SK-N-DZ (cell line): ENCODE data around the gene DAGLA.
A peak's percentile ranks its signal among the peaks of the same experiment; 100 is the strongest.

Experiments used
- DNase-seq: peaks from one replicate; pipeline ENCODE4 v3.0.0-alpha.2; 2015; ENCODE audit warnings: low spot score

DAGLA gene

GRCh38 chr11:61745781-61746441, 65.7 kb downstream of the DAGLA start:
- peak; percentile 54 for DNase-seq

- peak; percentile 41 for DNase-seq
Measured at GRCh38 chr11:61746442-61747191, 66.4 kb downstream of the DAGLA start.

GRCh38 chr11:61747192-61747966, 67.2 kb downstream of the DAGLA start:
- DNase-seq, result peak; percentile 70

GRCh38 chr11:61747967-61748285, 67.7 kb downstream of the DAGLA start:
- no peak for DNase-seq

- peak; percentile 38 for DNase-seq
Measured at GRCh38 chr11:61749591-61750217, 69.5 kb downstream of the DAGLA start.

GRCh38 chr11:61750631-61751273, 70.6 kb downstream of the DAGLA start:
- no peak for DNase-seq

- DNase-seq, result no peak
Measured at GRCh38 chr11:61751384-61751783, 71.2 kb downstream of the DAGLA start.

GRCh38 chr11:61752117-61752924, 72.1 kb downstream of the DAGLA start, which contains the start of gene MYRF:
MYRF (plus strand) TSS chr11:61752636; CDS start chr11:61752745, 109 bp downstream.
- no peak for DNase-seq

- DNase-seq, result no peak
Measured at GRCh38 chr11:61752925-61753521, 72.8 kb downstream of the DAGLA start.

GRCh38 chr11:61753672-61754071, 73.5 kb downstream of the DAGLA start:
- no peak for DNase-seq

- DNase-seq, result no peak
Measured at GRCh38 chr11:61754534-61755482, 74.6 kb downstream of the DAGLA start.

GRCh38 chr11:61756147-61756451, 75.9 kb downstream of the DAGLA start:
- DNase-seq, result no peak

- no peak for DNase-seq
Measured at GRCh38 chr11:61756452-61757212, 76.4 kb downstream of the DAGLA start.

GRCh38 chr11:61757213-61757862, 77.1 kb downstream of the DAGLA start:
- DNase-seq, result no peak

- DNase-seq, result no peak
Measured at GRCh38 chr11:61760946-61761345, 80.8 kb downstream of the DAGLA start.

GRCh38 chr11:61761440-61762222, 81.4 kb downstream of the DAGLA start:
- no peak for DNase-seq

- no peak for DNase-seq
Measured at GRCh38 chr11:61762223-61762615, 82.0 kb downstream of the DAGLA start.
